HepG2 (cell line): ENCODE data around the gene FBXW4.

Experiments
- IRX3 ChIP-seq: sonication (generic); formaldehyde crosslinking; IDR thresholded peaks from 2 replicates; pipeline ENCODE4 v1.8.1; 2023; ENCODE audit warnings: mild to moderate bottlenecking, low read depth, missing genetic modification reagents, borderline replicate concordance
- TCF12 ChIP-seq, 2 experiments: fragments of 450-650 bp in 1 of 2; sonication (generic) in 1 of 2; formaldehyde crosslinking in 1 of 2; IDR thresholded peaks; 2 replicates each; pipeline versions ENCODE4 v1.6.1 to v1.8.0; 2017 to 2022; ENCODE audit warnings: antibody characterized with exemption in 1 of 2, mild to moderate bottlenecking in 1 of 2, missing genetic modification reagents in 1 of 2, moderate library complexity in 1 of 2
- USF2 ChIP-seq, 2 experiments: sonication (generic) in 1 of 2; formaldehyde crosslinking in 1 of 2; IDR thresholded peaks; 2 replicates each; pipeline versions ENCODE4 v1.5.1 to v1.6.1; 2011 to 2020; ENCODE audit warnings: borderline replicate concordance in 1 of 2, low read depth in 1 of 2, low read length in 1 of 2, mild to moderate bottlenecking in 1 of 2, missing genetic modification reagents in 1 of 2, moderate library complexity in 1 of 2
- ZNF335 ChIP-seq: sonication (generic); formaldehyde crosslinking; IDR thresholded peaks from 2 replicates; pipeline ENCODE4 v1.4.0; 2020; ENCODE audit warnings: missing genetic modification reagents

DNA sequence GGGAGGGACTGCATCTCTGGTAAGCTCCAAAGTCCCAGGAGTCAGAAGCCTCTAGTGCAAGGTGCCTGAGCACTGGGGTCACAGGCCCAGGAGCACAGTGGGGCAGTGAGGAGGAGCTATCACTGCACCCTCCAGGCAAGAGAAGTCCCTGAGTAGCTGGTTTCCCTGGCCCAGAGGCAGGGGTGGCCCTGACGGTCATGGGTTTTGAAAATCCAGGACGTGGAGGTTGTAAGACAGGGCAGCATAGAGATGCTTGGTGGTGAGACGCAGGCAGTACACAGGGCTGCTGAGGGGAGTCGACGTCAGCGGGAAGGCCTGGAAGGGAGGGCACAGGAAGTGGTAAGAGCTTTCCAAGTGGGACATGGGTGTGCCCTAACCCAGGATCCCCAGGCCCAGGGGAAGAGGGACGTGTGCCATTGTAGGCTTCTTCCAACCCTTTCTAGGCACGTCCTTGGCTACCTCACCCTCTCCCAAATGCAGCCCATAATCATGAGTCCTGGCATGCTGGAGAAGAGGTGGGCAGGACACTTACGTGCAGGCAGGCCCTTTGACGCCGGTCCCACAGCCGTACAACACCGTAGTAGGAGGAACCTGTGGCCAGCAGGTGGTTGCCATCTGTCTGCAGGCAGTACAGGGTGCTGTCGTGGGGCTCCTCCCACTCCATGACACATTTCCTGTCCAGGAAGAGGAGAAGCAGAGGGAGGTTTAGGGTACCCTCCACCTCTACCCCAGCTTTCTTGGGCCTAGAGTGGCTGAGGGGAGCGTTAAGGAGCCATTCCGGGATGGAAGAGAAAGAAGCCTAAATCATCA is 83.7 kb downstream of the FBXW4 start:
- TF ChIP-seq TCF12 (IDR thresholded peaks at IDR 0.05) (no peak), TCF12 (CRISPR knock-in tag; IDR thresholded peaks at IDR 0.05) (no peak), IRX3 (CRISPR knock-in tag) (no peak), USF2 (IDR thresholded peaks at IDR 0.05; ENCODE audit: low read depth, low read length) (no peak), USF2 (CRISPR knock-in tag; IDR thresholded peaks at IDR 0.05; ENCODE audit: borderline replicate concordance) (no peak), ZNF335 (no peak)
